ENCODE measurements around the gene LRRC3B.

The LRRC3B gene

DNA sequence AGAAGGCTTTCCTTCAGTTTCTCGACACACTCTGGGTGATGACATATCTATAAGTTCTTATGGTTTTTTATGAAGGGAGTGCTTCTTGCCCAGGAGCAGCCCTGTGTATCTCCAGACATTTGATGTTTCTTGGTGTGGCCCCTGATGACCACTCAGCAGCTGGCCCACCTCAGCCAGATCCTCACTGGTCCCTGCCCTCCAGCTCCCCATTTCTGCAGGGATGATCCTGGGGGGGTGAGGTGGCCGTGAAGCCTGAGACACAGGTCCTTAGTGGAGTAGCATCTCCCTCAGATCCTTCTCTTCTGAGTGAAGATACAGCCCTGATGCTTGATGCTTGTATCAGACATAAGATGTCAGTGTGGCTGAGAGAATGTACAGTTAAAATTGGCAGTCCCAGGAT is 127.7 kb downstream of the LRRC3B start:
- Histone ChIP-seq H3K4ac (ENCODE audit: low read length) (no peak overlapping the region), H2BK120ac (ENCODE audit: low read depth, low read length) (no peak overlapping the region), H2BK15ac (ENCODE audit: low read length) (no peak overlapping the region), H4K8ac (ENCODE audit: low read depth, low read length) (no peak overlapping the region), H3K23ac (ENCODE audit: low read depth, low read length, poor library complexity) (no peak overlapping the region), H3K79me1 (ENCODE audit: low read depth, low read length) (no peaks in the 10 kb centered on the region), H3K27me3 (ENCODE audit: control insufficient read depth in 3 of 3, insufficient read depth in 3 of 3, low read depth in 1 of 3, low read length in 3 of 3) (no peaks in the 10 kb centered on the region), H3K9ac (ENCODE audit: low read depth, low read length, poor library complexity) (no peak overlapping the region), H3K27ac (replicated peaks; ENCODE audit: low read length) (no peak overlapping the region), H3K9me3 (replicated peaks in 1 of 2; ENCODE audit: control insufficient read depth in 2 of 2, insufficient read depth in 1 of 2, low read depth in 1 of 2, low read length in 2 of 2) (no peaks in the 10 kb centered on the region), H3K14ac (ENCODE audit: low read length) (no peak overlapping the region), H3K18ac (ENCODE audit: low read length) (no peak overlapping the region), H2AFZ (ENCODE audit: low read length) (no peak overlapping the region), H2AK5ac (ENCODE audit: low read depth, low read length) (no peak overlapping the region), H3K36me3 (replicated peaks in 1 of 2; ENCODE audit: control insufficient read depth in 2 of 2, insufficient read depth in 2 of 2, low read length in 2 of 2) (no peaks in the 10 kb centered on the region), H3K4me2 (ENCODE audit: insufficient read depth, low read length, poor library complexity, severe bottlenecking) (no peak overlapping the region), H3K4me1 (ENCODE audit: control insufficient read depth in 2 of 2, insufficient read depth in 1 of 2, low read depth in 1 of 2, low read length in 2 of 2) (no peaks in the 10 kb centered on the region), H4K91ac (ENCODE audit: low read depth, low read length, poor library complexity) (no peak overlapping the region), H2BK12ac (ENCODE audit: low read length) (no peak overlapping the region), H2BK5ac (ENCODE audit: low read length) (no peak overlapping the region), H3K4me3 (ENCODE audit: low read length in 2 of 2) (no peak overlapping the region)
- DNase-seq (ENCODE audit: low spot score): no peak
- no CpG with 5 or more reads among the region's 2 CpGs for whole genome bisulfite sequencing, 2 donors (ENCODE audit: extremely low coverage in 2 of 2, insufficient read length in 2 of 2, insufficient replicate concordance in 1 of 2)

DNA sequence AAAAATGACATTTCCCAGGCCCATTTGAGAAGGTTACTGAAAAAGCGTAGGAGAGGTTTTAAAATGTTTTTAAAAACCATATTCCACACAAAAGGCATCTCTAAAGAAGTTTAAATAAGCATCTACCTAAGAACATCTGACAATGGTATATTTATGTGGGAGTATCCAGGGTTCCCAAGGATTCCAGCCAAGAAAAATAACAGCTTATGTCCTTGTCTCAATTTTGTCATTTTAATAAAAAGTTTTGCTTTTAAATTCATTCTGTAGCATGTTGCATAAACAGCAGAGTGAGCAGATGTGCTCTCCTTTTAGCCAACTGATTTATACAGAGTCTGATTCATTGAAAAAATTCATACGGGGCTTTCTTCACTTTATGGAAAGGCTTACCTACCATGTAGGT is 129.9 kb downstream of the LRRC3B start:
- no peak overlapping the region for H2BK5ac ChIP-seq (ENCODE audit: low read length)
- no peak overlapping the region for H2AFZ ChIP-seq (ENCODE audit: low read length)
- H2AK5ac ChIP-seq (ENCODE audit: low read depth, low read length): no peak overlapping the region
- no peak overlapping the region for H3K14ac ChIP-seq (ENCODE audit: low read length)
- no peak overlapping the region for H3K23ac ChIP-seq (ENCODE audit: low read depth, low read length, poor library complexity)
- no peak overlapping the region for H2BK12ac ChIP-seq (ENCODE audit: low read length)
- no peaks in the 10 kb centered on the region for H3K4me1 ChIP-seq (ENCODE audit: control insufficient read depth in 2 of 2, insufficient read depth in 1 of 2, low read depth in 1 of 2, low read length in 2 of 2)
- H2BK120ac ChIP-seq (ENCODE audit: low read depth, low read length): no peak overlapping the region
- no peak overlapping the region for H3K9ac ChIP-seq (ENCODE audit: low read depth, low read length, poor library complexity)
- no peaks in the 10 kb centered on the region for H3K27me3 ChIP-seq (ENCODE audit: control insufficient read depth in 3 of 3, insufficient read depth in 3 of 3, low read depth in 1 of 3, low read length in 3 of 3)
- no peaks in the 10 kb centered on the region for H3K79me1 ChIP-seq (ENCODE audit: low read depth, low read length)
- no peaks in the 10 kb centered on the region for H3K9me3 ChIP-seq (replicated peaks in 1 of 2; ENCODE audit: control insufficient read depth in 2 of 2, insufficient read depth in 1 of 2, low read depth in 1 of 2, low read length in 2 of 2)
- H3K36me3 ChIP-seq (replicated peaks in 1 of 2; ENCODE audit: control insufficient read depth in 2 of 2, insufficient read depth in 2 of 2, low read length in 2 of 2): no peaks in the 10 kb centered on the region
- H3K4me3 ChIP-seq (ENCODE audit: low read length in 2 of 2): no peak overlapping the region
- no peak overlapping the region for H4K91ac ChIP-seq (ENCODE audit: low read depth, low read length, poor library complexity)
- no peak overlapping the region for H3K4me2 ChIP-seq (ENCODE audit: insufficient read depth, low read length, poor library complexity, severe bottlenecking)
- H4K8ac ChIP-seq (ENCODE audit: low read depth, low read length): no peak overlapping the region
- WGBS, 2 donors (ENCODE audit: extremely low coverage in 2 of 2, insufficient read length in 2 of 2, insufficient replicate concordance in 1 of 2): no CpG with 5 or more reads among the region's 2 CpGs
- no peak overlapping the region for H3K27ac ChIP-seq (replicated peaks; ENCODE audit: low read length)
- H3K4ac ChIP-seq (ENCODE audit: low read length): no peak overlapping the region
- H3K18ac ChIP-seq (ENCODE audit: low read length): no peak overlapping the region
- no peak overlapping the region for H2BK15ac ChIP-seq (ENCODE audit: low read length)
- DNase-seq (ENCODE audit: low spot score): no peak

DNA sequence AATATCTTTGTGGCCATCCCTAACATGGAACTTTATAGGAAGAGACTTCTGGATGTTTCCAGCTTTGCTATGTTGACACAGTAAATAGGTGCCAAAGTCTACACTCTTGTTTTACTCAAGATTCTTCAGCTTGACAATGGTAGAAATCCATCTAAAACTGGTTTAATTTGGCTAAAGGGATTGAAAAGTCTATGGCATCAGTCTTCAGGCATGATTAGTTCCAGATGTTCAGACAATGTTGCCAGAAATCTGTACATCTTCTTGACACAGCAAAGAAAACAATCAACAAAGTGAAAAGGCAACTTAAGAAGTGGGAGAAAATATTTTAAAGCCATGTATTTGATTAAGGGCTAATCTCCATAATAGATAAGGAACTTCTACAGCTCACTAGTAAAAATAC is 130.5 kb downstream of the LRRC3B start:
- Histone ChIP-seq H2AK5ac (ENCODE audit: low read depth, low read length) (no peak overlapping the region), H3K36me3 (replicated peaks in 1 of 2; ENCODE audit: control insufficient read depth in 2 of 2, insufficient read depth in 2 of 2, low read length in 2 of 2) (no peaks in the 10 kb centered on the region), H3K4me3 (ENCODE audit: low read length in 2 of 2) (no peak overlapping the region), H3K27ac (replicated peaks; ENCODE audit: low read length) (no peak overlapping the region), H3K9ac (ENCODE audit: low read depth, low read length, poor library complexity) (no peak overlapping the region), H3K23ac (ENCODE audit: low read depth, low read length, poor library complexity) (no peak overlapping the region), H4K91ac (ENCODE audit: low read depth, low read length, poor library complexity) (no peak overlapping the region), H2BK5ac (ENCODE audit: low read length) (no peak overlapping the region), H3K79me1 (ENCODE audit: low read depth, low read length) (no peaks in the 10 kb centered on the region), H3K4ac (ENCODE audit: low read length) (no peak overlapping the region), H2AFZ (ENCODE audit: low read length) (no peak overlapping the region), H3K27me3 (ENCODE audit: control insufficient read depth in 3 of 3, insufficient read depth in 3 of 3, low read depth in 1 of 3, low read length in 3 of 3) (no peaks in the 10 kb centered on the region), H2BK120ac (ENCODE audit: low read depth, low read length) (no peak overlapping the region), H3K14ac (ENCODE audit: low read length) (no peak overlapping the region), H3K18ac (ENCODE audit: low read length) (no peak overlapping the region), H3K9me3 (replicated peaks in 1 of 2; ENCODE audit: control insufficient read depth in 2 of 2, insufficient read depth in 1 of 2, low read depth in 1 of 2, low read length in 2 of 2) (no peaks in the 10 kb centered on the region), H3K4me1 (ENCODE audit: control insufficient read depth in 2 of 2, insufficient read depth in 1 of 2, low read depth in 1 of 2, low read length in 2 of 2) (no peaks in the 10 kb centered on the region), H4K8ac (ENCODE audit: low read depth, low read length) (no peak overlapping the region), H3K4me2 (ENCODE audit: insufficient read depth, low read length, poor library complexity, severe bottlenecking) (no peak overlapping the region), H2BK15ac (ENCODE audit: low read length) (no peak overlapping the region), H2BK12ac (ENCODE audit: low read length) (no peak overlapping the region)
- DNase-seq (ENCODE audit: low spot score): no peak

DNA sequence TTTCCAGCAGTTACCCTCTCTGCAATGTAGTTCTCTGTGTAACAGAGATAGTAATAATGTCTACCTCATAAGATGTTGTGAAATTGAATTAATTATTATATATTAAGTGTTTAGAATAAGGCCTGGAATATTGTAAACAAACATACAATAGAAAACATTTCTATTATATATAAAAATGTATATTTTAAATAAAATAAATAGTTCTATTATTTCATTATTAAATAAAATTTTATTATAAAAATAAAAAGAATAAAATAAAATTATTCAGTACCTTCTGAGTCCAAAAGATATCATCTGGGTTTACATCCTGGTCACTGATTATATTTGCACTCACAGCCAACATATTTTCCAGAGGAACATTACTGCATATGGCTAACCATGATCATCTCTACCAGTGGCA is 135.4 kb downstream of the LRRC3B start:
- H3K23ac ChIP-seq (ENCODE audit: low read depth, low read length, poor library complexity): no peak overlapping the region
- H3K4me2 ChIP-seq (ENCODE audit: insufficient read depth, low read length, poor library complexity, severe bottlenecking): no peak overlapping the region
- H3K36me3 ChIP-seq (replicated peaks in 1 of 2; ENCODE audit: control insufficient read depth in 2 of 2, insufficient read depth in 2 of 2, low read length in 2 of 2): no peaks in the 10 kb centered on the region
- H2BK12ac ChIP-seq (ENCODE audit: low read length): no peak overlapping the region
- H3K9ac ChIP-seq (ENCODE audit: low read depth, low read length, poor library complexity): no peak overlapping the region
- no peaks in the 10 kb centered on the region for H3K27me3 ChIP-seq (ENCODE audit: control insufficient read depth in 3 of 3, insufficient read depth in 3 of 3, low read depth in 1 of 3, low read length in 3 of 3)
- H3K14ac ChIP-seq (ENCODE audit: low read length): no peak overlapping the region
- no peak overlapping the region for H4K91ac ChIP-seq (ENCODE audit: low read depth, low read length, poor library complexity)
- no peak overlapping the region for H4K8ac ChIP-seq (ENCODE audit: low read depth, low read length)
- H3K9me3 ChIP-seq (replicated peaks in 1 of 2; ENCODE audit: control insufficient read depth in 2 of 2, insufficient read depth in 1 of 2, low read depth in 1 of 2, low read length in 2 of 2): no peaks in the 10 kb centered on the region
- no peak for DNase-seq (ENCODE audit: low spot score)
- H3K4ac ChIP-seq (ENCODE audit: low read length): no peak overlapping the region
- no peak overlapping the region for H2BK5ac ChIP-seq (ENCODE audit: low read length)
- H3K4me3 ChIP-seq (ENCODE audit: low read length in 2 of 2): no peak overlapping the region
- H2BK120ac ChIP-seq (ENCODE audit: low read depth, low read length): no peak overlapping the region
- H3K27ac ChIP-seq (replicated peaks; ENCODE audit: low read length): no peak overlapping the region
- no peaks in the 10 kb centered on the region for H3K4me1 ChIP-seq (ENCODE audit: control insufficient read depth in 2 of 2, insufficient read depth in 1 of 2, low read depth in 1 of 2, low read length in 2 of 2)
- no peak overlapping the region for H2BK15ac ChIP-seq (ENCODE audit: low read length)
- H3K18ac ChIP-seq (ENCODE audit: low read length): no peak overlapping the region
- H2AK5ac ChIP-seq (ENCODE audit: low read depth, low read length): no peak overlapping the region
- no peaks in the 10 kb centered on the region for H3K79me1 ChIP-seq (ENCODE audit: low read depth, low read length)
- no peak overlapping the region for H2AFZ ChIP-seq (ENCODE audit: low read length)
